ENCODE results near the gene EPRS1. TPM values are rescaled to one million over a fixed set of nuclear protein-coding genes. Genes with fewer than 3 reads are reported as not detected.

EPRS1 gene
- total and polyA plus RNA-seq, 2 of the 13 experiments (the other 11 are each of a cell fraction or from before 2014, with no cell fraction given), result 86.1 to 124 TPM

GRCh38 chr1:220060876-220061275 lies 14.6 kb upstream of the EPRS1 start:
- POLR2A ChIA-PET, result no interaction called here
- WGBS (ENCODE audit: low lambda C conversion rate), result 96% methylated on average over 3 of the region's 3 CpGs
- Histone ChIP-seq H3K36me3 (replicated peaks in 1 of 2; ENCODE audit: control insufficient read depth in 1 of 2, insufficient read depth in 2 of 2, low read length in 2 of 2) (peaks cover 3 to 24% of the 10 kb centered on the region in 2 experiments; a peak in 4 of 5 replicates), H3K27ac (ENCODE audit: extremely low read length, insufficient read depth, low read length) (no peak overlapping the region), H2AFZ (ENCODE audit: low read length) (no peak overlapping the region), H4K20me1 (ENCODE audit: insufficient read depth, low read length) (no peaks in the 10 kb centered on the region), H3K4me2 (ENCODE audit: low read depth, low read length) (no peak overlapping the region), H3K27me3 (ENCODE audit: control insufficient read depth in 1 of 2, insufficient read depth in 2 of 2, low read length in 2 of 2) (no peaks in the 10 kb centered on the region), H3K9me3 (ENCODE audit: low read length) (no peaks in the 10 kb centered on the region), H3K4me1 (ENCODE audit: insufficient read depth, low read length) (peaks cover 15% of the 10 kb centered on the region), H3K9ac (ENCODE audit: insufficient read depth, low read depth, low read length) (no peak overlapping the region), H3K4me3 (replicated peaks in 1 of 3; ENCODE audit: insufficient read depth in 1 of 3, low read depth in 2 of 3, low read length in 3 of 3) (no peak overlapping the region), H3K79me2 (ENCODE audit: insufficient read depth, low read length) (no peaks in the 10 kb centered on the region)
- in situ Hi-C loops (cut with HindIII; ENCODE audit: extremely low pct_ligation_motif_present, low pct_unique_long_range_greater_than_20kb), result no loop called here
- BruUV-seq (replicated peaks), result no TSS peak
- FAIRE-seq (no peak), ATAC-seq (no peak), DNase-seq (ENCODE audit: low spot score) (no peak)
- CTCF ChIA-PET (ENCODE audit: low intra/inter-chr PET ratio, low total read pairs), result no interaction called here
- TF ChIP-seq NR2C2 (CRISPR knock-in tag; IDR thresholded peaks at IDR 0.05; ENCODE audit: borderline replicate concordance) (no peak), ATF6 (CRISPR knock-in tag; conservative IDR thresholded peaks at IDR 0.05) (no peak), CEBPG (CRISPR knock-in tag; IDR thresholded peaks at IDR 0.05) (no peak), HNF4G (IDR thresholded peaks at IDR 0.05; ENCODE audit: borderline replicate concordance, low read depth, low read length) (no peak), HNF4G (CRISPR knock-in tag; IDR thresholded peaks at IDR 0.05; ENCODE audit: borderline replicate concordance, low read depth) (no peak), MTA1 (CRISPR knock-in tag; IDR thresholded peaks at IDR 0.05; ENCODE audit: borderline replicate concordance) (no peak), MXD4 (CRISPR knock-in tag; IDR thresholded peaks at IDR 0.05) (no peak), POLR2AphosphoS5 (IDR thresholded peaks at IDR 0.05; ENCODE audit: low read depth, low read length) (no peak), ZNF557 (CRISPR knock-in tag; IDR thresholded peaks at IDR 0.05) (no peak)
- TF ChIP-seq, protein P1, sequence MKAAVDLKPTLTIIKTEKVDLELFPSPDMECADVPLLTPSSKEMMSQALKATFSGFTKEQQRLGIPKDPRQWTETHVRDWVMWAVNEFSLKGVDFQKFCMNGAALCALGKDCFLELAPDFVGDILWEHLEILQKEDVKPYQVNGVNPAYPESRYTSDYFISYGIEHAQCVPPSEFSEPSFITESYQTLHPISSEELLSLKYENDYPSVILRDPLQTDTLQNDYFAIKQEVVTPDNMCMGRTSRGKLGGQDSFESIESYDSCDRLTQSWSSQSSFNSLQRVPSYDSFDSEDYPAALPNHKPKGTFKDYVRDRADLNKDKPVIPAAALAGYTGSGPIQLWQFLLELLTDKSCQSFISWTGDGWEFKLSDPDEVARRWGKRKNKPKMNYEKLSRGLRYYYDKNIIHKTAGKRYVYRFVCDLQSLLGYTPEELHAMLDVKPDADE (CRISPR knock-in tag; IDR thresholded peaks at IDR 0.05), result no peak
- TF ChIP-seq, protein P2, sequence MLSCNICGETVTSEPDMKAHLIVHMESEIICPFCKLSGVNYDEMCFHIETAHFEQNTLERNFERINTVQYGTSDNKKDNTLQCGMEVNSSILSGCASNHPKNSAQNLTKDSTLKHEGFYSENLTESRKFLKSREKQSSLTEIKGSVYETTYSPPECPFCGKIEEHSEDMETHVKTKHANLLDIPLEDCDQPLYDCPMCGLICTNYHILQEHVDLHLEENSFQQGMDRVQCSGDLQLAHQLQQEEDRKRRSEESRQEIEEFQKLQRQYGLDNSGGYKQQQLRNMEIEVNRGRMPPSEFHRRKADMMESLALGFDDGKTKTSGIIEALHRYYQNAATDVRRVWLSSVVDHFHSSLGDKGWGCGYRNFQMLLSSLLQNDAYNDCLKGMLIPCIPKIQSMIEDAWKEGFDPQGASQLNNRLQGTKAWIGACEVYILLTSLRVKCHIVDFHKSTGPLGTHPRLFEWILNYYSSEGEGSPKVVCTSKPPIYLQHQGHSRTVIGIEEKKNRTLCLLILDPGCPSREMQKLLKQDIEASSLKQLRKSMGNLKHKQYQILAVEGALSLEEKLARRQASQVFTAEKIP (CRISPR knock-in tag; IDR thresholded peaks at IDR 0.05; ENCODE audit: borderline replicate concordance), result no peak
- intact Hi-C loops (cut with micrococcal nuclease; ENCODE audit: unreplicated experiment), result no loop called here
